Liver (tissue), 9 donors: ENCODE data around the gene MED22. TPM values are rescaled to one million over a fixed set of nuclear protein-coding genes. Genes with fewer than 3 reads are reported as not detected.

Experiments
- DNase-seq: peaks from one replicate; pipeline ENCODE4 v3.0.0-alpha.2; 2017; ENCODE audit warnings: low spot score
- H3K27ac ChIP-seq, 2 donors: one replicate each; pipeline ENCODE4 v1.7.0; 2013; ENCODE audit warnings: inconsistent platforms in 2 of 2, low read length in 2 of 2, control low read depth in 1 of 2, low read depth in 1 of 2, mild to moderate bottlenecking in 1 of 2
- H3K27me3 ChIP-seq, 4 donors: one replicate each; pipeline versions ENCODE4 v1.6.1 to v1.7.0; 2013; ENCODE audit warnings: low read length in 3 of 4, inconsistent platforms in 1 of 4, mild to moderate bottlenecking in 1 of 4, moderate library complexity in 1 of 4; ENCODE audit not compliant: control insufficient read depth in 4 of 4, insufficient read depth in 4 of 4
- H3K36me3 ChIP-seq, 4 donors: one replicate each; pipeline versions ENCODE4 v1.6.1 to v1.7.0; 2013; ENCODE audit warnings: low read length in 3 of 4, mild to moderate bottlenecking in 3 of 4, low read depth in 1 of 4, moderate library complexity in 1 of 4; ENCODE audit not compliant: control insufficient read depth in 4 of 4, insufficient read depth in 3 of 4
- H3K4me1 ChIP-seq, 4 donors: one replicate each; pipeline versions ENCODE4 v1.6.1 to v1.7.0; 2013; ENCODE audit warnings: low read length in 3 of 4, mild to moderate bottlenecking in 3 of 4, moderate library complexity in 1 of 4; ENCODE audit not compliant: control insufficient read depth in 4 of 4, insufficient read depth in 4 of 4
- H3K4me3 ChIP-seq, 3 donors: one replicate each; pipeline versions ENCODE4 v1.6.1 to v1.7.0; 2013; ENCODE audit warnings: low read length in 3 of 3, control low read depth in 1 of 3, low read depth in 1 of 3, mild to moderate bottlenecking in 1 of 3
- H3K9ac ChIP-seq, 2 donors: one replicate each; pipeline ENCODE4 v1.7.0; 2013; ENCODE audit warnings: low read length in 2 of 2, mild to moderate bottlenecking in 2 of 2, moderate library complexity in 2 of 2, control low read depth in 1 of 2, low read depth in 1 of 2
- H3K9me3 ChIP-seq, 4 donors: one replicate each; pipeline versions ENCODE4 v1.6.1 to v1.7.0; 2013; ENCODE audit warnings: low read length in 3 of 4; ENCODE audit not compliant: control insufficient read depth in 4 of 4
- FOXA2 ChIP-seq: IDR thresholded peaks from 2 replicates; pipeline ENCODE4 v1.6.1; 2016; ENCODE audit warnings: antibody characterized with exemption
- GABPA ChIP-seq, 2 donors: IDR thresholded peaks in 1 of 2; conservative IDR thresholded peaks in 1 of 2; 2 replicates each; pipeline ENCODE4 v1.6.1; 2016; ENCODE audit warnings: antibody characterized with exemption in 2 of 2, mild to moderate bottlenecking in 1 of 2, moderate library complexity in 1 of 2
- HNF4A ChIP-seq, 2 donors: conservative IDR thresholded peaks; 2 replicates each; pipeline ENCODE4 v1.6.1; 2016; ENCODE audit warnings: antibody characterized with exemption in 2 of 2, mild to moderate bottlenecking in 2 of 2
- JUND ChIP-seq, 2 donors: IDR thresholded peaks; 2 replicates each; pipeline ENCODE4 v1.6.1; 2016; ENCODE audit warnings: antibody characterized with exemption in 2 of 2
- NR2F2 ChIP-seq: IDR thresholded peaks from 2 replicates; pipeline ENCODE4 v1.6.1; 2016; ENCODE audit warnings: antibody characterized with exemption
- RAD21 ChIP-seq, 2 donors: IDR thresholded peaks; 2 replicates each; pipeline ENCODE4 v1.6.1; 2016; ENCODE audit warnings: antibody characterized with exemption in 2 of 2, mild to moderate bottlenecking in 2 of 2
- RXRA ChIP-seq, 2 donors: IDR thresholded peaks; 2 replicates each; pipeline ENCODE4 v1.6.1; 2017 to 2018; ENCODE audit warnings: antibody characterized with exemption in 2 of 2, mild to moderate bottlenecking in 1 of 2
- SP1 ChIP-seq: IDR thresholded peaks from 2 replicates; pipeline ENCODE4 v1.6.1; 2018; ENCODE audit warnings: antibody characterized with exemption, mild to moderate bottlenecking
- TAF1 ChIP-seq: conservative IDR thresholded peaks from 2 replicates; pipeline ENCODE4 v1.6.1; 2016; ENCODE audit warnings: antibody characterized with exemption, mild to moderate bottlenecking
- WGBS: extraction: QIAGEN DNeasy Blood & Tissue Kit; methylation state at CpG from one replicate; pipeline ENCODE4 v1.1.7; 2013; 5-methylcytosine and 5-hydroxymethylcytosine counted together
- polyA plus RNA-seq, 2 donors: library from polyadenylated mRNA; stranded (reverse) in 1 of 2; unstranded in 1 of 2; fragments of 200-250 nt in 1 of 2; fragments of >200 nt in 1 of 2; fragmentation: Nextera tagmentation in 1 of 2; extraction: Ambion mirVana in 1 of 2; gene quantifications; one replicate each; pipeline versions ENCODE4 v1.2.1 to v1.2.3, GENCODE V29; 2013 to 2015
- total RNA-seq, 2 donors: library from RNA; depleted of rRNA; stranded (reverse); fragments of >200 nt; gene quantifications; one replicate each; pipeline ENCODE4 v1.2.3, GENCODE V29; 2014
- TF ChIP-seq, protein P1 (sequence below): IDR thresholded peaks from 2 replicates; pipeline ENCODE4 v1.6.1; 2016; ENCODE audit warnings: antibody characterized with exemption, mild to moderate bottlenecking
- TF ChIP-seq, protein P2 (sequence below): IDR thresholded peaks from 2 replicates; pipeline ENCODE4 v1.6.1; 2016; ENCODE audit warnings: antibody characterized with exemption
- TF ChIP-seq, protein P3 (sequence below): IDR thresholded peaks from 2 replicates; pipeline ENCODE4 v1.6.1; 2016; ENCODE audit warnings: antibody characterized with exemption
- TF ChIP-seq, protein P4 (sequence below): IDR thresholded peaks from 2 replicates; pipeline ENCODE4 v1.6.1; 2016; ENCODE audit warnings: antibody characterized with exemption
- TF ChIP-seq, protein P5 (sequence below): fragments of 150-350 bp; IDR thresholded peaks from 2 replicates; pipeline ENCODE4 v1.5.1; 2017; ENCODE audit warnings: improper control_type of control experiment, low read depth, low read length; ENCODE audit not compliant: missing input control
- donor health status: healthy.
- donor health status: healthy.
- donor health status: healthy.
- donor health status: healthy.
- donor health status: healthy.

Gene MED22
- total and polyA plus RNA-seq, 4 donors = 3.1 to 10.3 (median 9.9) TPM

DNA sequence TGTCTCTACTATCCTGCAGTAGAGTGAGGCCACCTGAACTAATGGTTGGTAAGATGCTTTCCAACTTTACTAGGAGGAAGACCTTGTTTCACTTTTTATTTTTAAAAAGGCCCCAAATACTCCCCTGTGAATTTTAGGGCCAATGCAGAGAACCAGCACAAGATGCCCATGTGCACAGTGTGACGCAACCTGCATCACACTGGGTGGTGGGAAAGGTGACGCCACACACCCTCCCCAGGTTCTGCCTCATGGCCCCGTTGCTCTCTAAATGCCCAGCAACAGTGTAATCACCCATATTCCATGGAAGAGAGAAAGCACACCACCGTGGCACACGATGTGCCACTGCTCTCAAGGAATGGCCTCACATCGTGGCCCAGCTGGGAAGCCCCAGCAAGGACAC lies 21.5 kb upstream of the MED22 start:
- Histone ChIP-seq H3K4me3 (no peak overlapping the region), H3K27me3 (no peaks in the 10 kb centered on the region), H3K4me1 (peaks cover 28 to 75% (median 65%) of the 10 kb centered on the region in 4 donors), H3K36me3 (peaks cover 9 to 36% (median 27%) of the 10 kb centered on the region in 4 donors), H3K27ac (peak overlapping the region; percentile 62 to 71), H3K9ac (no peak overlapping the region), H3K9me3 (no peaks in the 10 kb centered on the region)
- no peak for DNase-seq
- TF ChIP-seq GABPA (IDR thresholded peaks at IDR 0.05 in 1 of 2, conservative IDR thresholded peaks at IDR 0.05 in 1 of 2) = no peak
- no peak for TF ChIP-seq RAD21 (IDR thresholded peaks at IDR 0.05)
- TF ChIP-seq, protein P1, sequence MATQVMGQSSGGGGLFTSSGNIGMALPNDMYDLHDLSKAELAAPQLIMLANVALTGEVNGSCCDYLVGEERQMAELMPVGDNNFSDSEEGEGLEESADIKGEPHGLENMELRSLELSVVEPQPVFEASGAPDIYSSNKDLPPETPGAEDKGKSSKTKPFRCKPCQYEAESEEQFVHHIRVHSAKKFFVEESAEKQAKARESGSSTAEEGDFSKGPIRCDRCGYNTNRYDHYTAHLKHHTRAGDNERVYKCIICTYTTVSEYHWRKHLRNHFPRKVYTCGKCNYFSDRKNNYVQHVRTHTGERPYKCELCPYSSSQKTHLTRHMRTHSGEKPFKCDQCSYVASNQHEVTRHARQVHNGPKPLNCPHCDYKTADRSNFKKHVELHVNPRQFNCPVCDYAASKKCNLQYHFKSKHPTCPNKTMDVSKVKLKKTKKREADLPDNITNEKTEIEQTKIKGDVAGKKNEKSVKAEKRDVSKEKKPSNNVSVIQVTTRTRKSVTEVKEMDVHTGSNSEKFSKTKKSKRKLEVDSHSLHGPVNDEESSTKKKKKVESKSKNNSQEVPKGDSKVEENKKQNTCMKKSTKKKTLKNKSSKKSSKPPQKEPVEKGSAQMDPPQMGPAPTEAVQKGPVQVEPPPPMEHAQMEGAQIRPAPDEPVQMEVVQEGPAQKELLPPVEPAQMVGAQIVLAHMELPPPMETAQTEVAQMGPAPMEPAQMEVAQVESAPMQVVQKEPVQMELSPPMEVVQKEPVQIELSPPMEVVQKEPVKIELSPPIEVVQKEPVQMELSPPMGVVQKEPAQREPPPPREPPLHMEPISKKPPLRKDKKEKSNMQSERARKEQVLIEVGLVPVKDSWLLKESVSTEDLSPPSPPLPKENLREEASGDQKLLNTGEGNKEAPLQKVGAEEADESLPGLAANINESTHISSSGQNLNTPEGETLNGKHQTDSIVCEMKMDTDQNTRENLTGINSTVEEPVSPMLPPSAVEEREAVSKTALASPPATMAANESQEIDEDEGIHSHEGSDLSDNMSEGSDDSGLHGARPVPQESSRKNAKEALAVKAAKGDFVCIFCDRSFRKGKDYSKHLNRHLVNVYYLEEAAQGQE = no peak
- TF ChIP-seq RXRA (IDR thresholded peaks at IDR 0.05) = no peak
- no peak for TF ChIP-seq SP1
- no peak for TF ChIP-seq NR2F2
- TF ChIP-seq FOXA2 = no peak
- TF ChIP-seq, protein P2, sequence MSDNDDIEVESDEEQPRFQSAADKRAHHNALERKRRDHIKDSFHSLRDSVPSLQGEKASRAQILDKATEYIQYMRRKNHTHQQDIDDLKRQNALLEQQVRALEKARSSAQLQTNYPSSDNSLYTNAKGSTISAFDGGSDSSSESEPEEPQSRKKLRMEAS = no peak
- TF ChIP-seq, protein P3, sequence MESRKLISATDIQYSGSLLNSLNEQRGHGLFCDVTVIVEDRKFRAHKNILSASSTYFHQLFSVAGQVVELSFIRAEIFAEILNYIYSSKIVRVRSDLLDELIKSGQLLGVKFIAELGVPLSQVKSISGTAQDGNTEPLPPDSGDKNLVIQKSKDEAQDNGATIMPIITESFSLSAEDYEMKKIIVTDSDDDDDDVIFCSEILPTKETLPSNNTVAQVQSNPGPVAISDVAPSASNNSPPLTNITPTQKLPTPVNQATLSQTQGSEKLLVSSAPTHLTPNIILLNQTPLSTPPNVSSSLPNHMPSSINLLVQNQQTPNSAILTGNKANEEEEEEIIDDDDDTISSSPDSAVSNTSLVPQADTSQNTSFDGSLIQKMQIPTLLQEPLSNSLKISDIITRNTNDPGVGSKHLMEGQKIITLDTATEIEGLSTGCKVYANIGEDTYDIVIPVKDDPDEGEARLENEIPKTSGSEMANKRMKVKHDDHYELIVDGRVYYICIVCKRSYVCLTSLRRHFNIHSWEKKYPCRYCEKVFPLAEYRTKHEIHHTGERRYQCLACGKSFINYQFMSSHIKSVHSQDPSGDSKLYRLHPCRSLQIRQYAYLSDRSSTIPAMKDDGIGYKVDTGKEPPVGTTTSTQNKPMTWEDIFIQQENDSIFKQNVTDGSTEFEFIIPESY = no peak
- TF ChIP-seq, protein P4, sequence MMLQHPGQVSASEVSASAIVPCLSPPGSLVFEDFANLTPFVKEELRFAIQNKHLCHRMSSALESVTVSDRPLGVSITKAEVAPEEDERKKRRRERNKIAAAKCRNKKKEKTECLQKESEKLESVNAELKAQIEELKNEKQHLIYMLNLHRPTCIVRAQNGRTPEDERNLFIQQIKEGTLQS = no peak
- no peak for TF ChIP-seq TAF1
- WGBS = 75% methylated on average over 6 of the region's 6 CpGs

DNA sequence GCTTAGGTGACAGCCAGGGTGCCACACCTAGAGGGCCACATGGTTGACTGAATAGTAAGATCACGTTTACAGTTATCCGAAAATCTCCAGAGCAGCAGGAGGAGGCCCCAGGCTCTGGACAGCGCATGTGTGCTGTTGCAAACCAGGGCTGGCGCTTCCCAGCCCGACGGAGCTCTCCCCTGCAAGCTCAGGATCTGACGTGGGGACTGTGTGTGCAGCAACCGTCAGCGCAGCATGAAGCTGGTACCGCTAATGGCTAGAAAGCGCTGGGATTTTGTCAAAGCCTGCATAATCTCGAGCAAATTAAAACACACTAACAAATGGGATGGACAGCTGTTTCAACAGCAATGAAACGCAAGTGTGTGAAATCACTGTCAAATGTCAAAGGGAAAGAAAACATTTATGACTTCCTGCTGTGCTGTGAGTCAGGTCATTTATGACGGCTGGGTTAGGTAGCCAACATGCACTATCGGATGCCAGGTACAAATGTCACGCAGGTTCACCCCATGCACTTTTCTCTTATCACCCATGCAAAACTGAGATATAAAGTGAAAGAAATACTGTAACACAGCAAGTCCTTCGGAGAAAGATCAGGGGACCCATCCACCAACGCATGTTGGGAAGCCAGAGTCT lies 20.4 kb upstream of the MED22 start:
- Histone ChIP-seq H3K4me1 (peaks cover 28 to 65% (median 61%) of the 10 kb centered on the region in 4 donors), H3K36me3 (peaks cover 16 to 45% (median 35%) of the 10 kb centered on the region in 4 donors), H3K4me3 (no peak overlapping the region), H3K27me3 (no peaks in the 10 kb centered on the region), H3K9ac (no peak overlapping the region), H3K9me3 (no peaks in the 10 kb centered on the region), H3K27ac (peak overlapping the region; percentile 55 to 71)
- TF ChIP-seq TAF1 (no peak), SP1 (no peak), RXRA (IDR thresholded peaks at IDR 0.05) (peak; percentile 13 to 20), JUND (IDR thresholded peaks at IDR 0.05) (no peak), GABPA (IDR thresholded peaks at IDR 0.05 in 1 of 2, conservative IDR thresholded peaks at IDR 0.05 in 1 of 2) (peak in 1 of 2 donors; percentile 36), HNF4A (conservative IDR thresholded peaks at IDR 0.05) (peak in 1 of 2 donors; percentile 30)
- TF ChIP-seq, protein P5, sequence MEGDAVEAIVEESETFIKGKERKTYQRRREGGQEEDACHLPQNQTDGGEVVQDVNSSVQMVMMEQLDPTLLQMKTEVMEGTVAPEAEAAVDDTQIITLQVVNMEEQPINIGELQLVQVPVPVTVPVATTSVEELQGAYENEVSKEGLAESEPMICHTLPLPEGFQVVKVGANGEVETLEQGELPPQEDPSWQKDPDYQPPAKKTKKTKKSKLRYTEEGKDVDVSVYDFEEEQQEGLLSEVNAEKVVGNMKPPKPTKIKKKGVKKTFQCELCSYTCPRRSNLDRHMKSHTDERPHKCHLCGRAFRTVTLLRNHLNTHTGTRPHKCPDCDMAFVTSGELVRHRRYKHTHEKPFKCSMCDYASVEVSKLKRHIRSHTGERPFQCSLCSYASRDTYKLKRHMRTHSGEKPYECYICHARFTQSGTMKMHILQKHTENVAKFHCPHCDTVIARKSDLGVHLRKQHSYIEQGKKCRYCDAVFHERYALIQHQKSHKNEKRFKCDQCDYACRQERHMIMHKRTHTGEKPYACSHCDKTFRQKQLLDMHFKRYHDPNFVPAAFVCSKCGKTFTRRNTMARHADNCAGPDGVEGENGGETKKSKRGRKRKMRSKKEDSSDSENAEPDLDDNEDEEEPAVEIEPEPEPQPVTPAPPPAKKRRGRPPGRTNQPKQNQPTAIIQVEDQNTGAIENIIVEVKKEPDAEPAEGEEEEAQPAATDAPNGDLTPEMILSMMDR = no peak
- no peak for DNase-seq
- 42% methylated on average over 18 of the region's 18 CpGs for WGBS
